Brain microvascular endothelial cell (primary cell): Measurements from ENCODE around the gene ST3GAL4.

Source experiments
- DNase-seq: peaks from one replicate; pipeline ENCODE4 v3.0.0-alpha.2; 2020
- H3K27ac ChIP-seq: fragments of 250-450 bp; sonication (Bioruptor Pico); 2 replicates; pipeline ENCODE4 v1.5.1; 2020; ENCODE audit warnings: mild to moderate bottlenecking, moderate library complexity
- H3K27me3 ChIP-seq: fragments of 250-450 bp; sonication (Bioruptor Pico); replicated peaks from 2 replicates; pipeline ENCODE4 v1.5.1; 2020; ENCODE audit warnings: mild to moderate bottlenecking
- H3K36me3 ChIP-seq: fragments of 250-450 bp; sonication (Bioruptor Pico); replicated peaks from 2 replicates; pipeline ENCODE4 v1.5.1; 2020; ENCODE audit warnings: mild to moderate bottlenecking
- H3K4me3 ChIP-seq: 2 replicates; pipeline ENCODE4 v1.5.1; 2011; ENCODE audit warnings: low read depth, mild to moderate bottlenecking, control low read depth, low read length, moderate library complexity
- CTCF ChIP-seq: IDR thresholded peaks from 2 replicates; pipeline ENCODE4 v1.5.1; 2011; ENCODE audit warnings: low read depth, mild to moderate bottlenecking, moderate library complexity, low read length, control low read depth, inconsistent platforms; ENCODE audit errors: missing control alignments
- in situ Hi-C: cut with HindIII; loops from 2 replicates; pipeline ENCODE4 v1.10.0; 2017; ENCODE audit warnings: low sequenced_read_pairs, low pct_ligation_motif_present

ST3GAL4 gene

GRCh38 chr11:126405374-126405773 lies 49.9 kb downstream of the ST3GAL4 start:
- in situ Hi-C loops: no loop called here
- TF ChIP-seq CTCF: no peak
- Histone ChIP-seq H3K27ac (no peak overlapping the region), H3K4me3 (no peak overlapping the region), H3K36me3 (no peaks in the 10 kb centered on the region), H3K27me3 (no peaks in the 10 kb centered on the region)
- no peak for DNase-seq

- H3K4me3 ChIP-seq: no peak overlapping the region
- no peak for DNase-seq
- no peak overlapping the region for H3K27ac ChIP-seq
- in situ Hi-C loops: no loop called here
- no peak for TF ChIP-seq CTCF
- no peaks in the 10 kb centered on the region for H3K36me3 ChIP-seq
- H3K27me3 ChIP-seq: no peaks in the 10 kb centered on the region
Observed at GRCh38 chr11:126405906-126406305, 50.4 kb downstream of the ST3GAL4 start.

GRCh38 chr11:126406368-126406767 lies 50.9 kb downstream of the ST3GAL4 start:
- in situ Hi-C loops: no loop called here
- no peak for TF ChIP-seq CTCF
- H3K36me3 ChIP-seq: no peaks in the 10 kb centered on the region
- no peak overlapping the region for H3K4me3 ChIP-seq
- no peak for DNase-seq
- H3K27ac ChIP-seq: no peak overlapping the region
- no peaks in the 10 kb centered on the region for H3K27me3 ChIP-seq

GRCh38 chr11:126407101-126407521 lies 51.6 kb downstream of the ST3GAL4 start:
- no peak for DNase-seq
- TF ChIP-seq CTCF: no peak
- no peak overlapping the region for H3K27ac ChIP-seq
- peaks cover 3% of the 10 kb centered on the region for H3K36me3 ChIP-seq
- in situ Hi-C loops: no loop called here
- H3K27me3 ChIP-seq: no peaks in the 10 kb centered on the region
- no peak overlapping the region for H3K4me3 ChIP-seq

GRCh38 chr11:126407682-126408288 lies 52.3 kb downstream of the ST3GAL4 start:
- H3K27ac ChIP-seq: no peak overlapping the region
- in situ Hi-C loops: no loop called here
- no peak for TF ChIP-seq CTCF
- no peak overlapping the region for H3K4me3 ChIP-seq
- DNase-seq: no peak
- peaks cover 3% of the 10 kb centered on the region for H3K36me3 ChIP-seq
- H3K27me3 ChIP-seq: no peaks in the 10 kb centered on the region

- Histone ChIP-seq H3K4me3 (no peak overlapping the region), H3K27me3 (no peaks in the 10 kb centered on the region), H3K36me3 (peaks cover 3% of the 10 kb centered on the region), H3K27ac (no peak overlapping the region)
- no peak for DNase-seq
- no peak for TF ChIP-seq CTCF
- in situ Hi-C loops: no loop called here
Observed at GRCh38 chr11:126408496-126408895, 53.0 kb downstream of the ST3GAL4 start.
